Osteocyte (in vitro differentiated cells): ENCODE results near the gene NBEAL2. TPM values are rescaled to one million over a fixed set of nuclear protein-coding genes. Genes with fewer than 3 reads are reported as not detected.

Experiments used
- DNase-seq: peaks from one replicate; pipeline ENCODE4 v3.0.0; 2021; ENCODE audit warnings: mixed read lengths; ENCODE audit not compliant: unreplicated experiment; ENCODE audit errors: extremely low spot score
- H3K27ac Mint-ChIP-seq: one replicate; pipeline ENCODE4 v1.8.0; 2021; ENCODE audit warnings: mild to moderate bottlenecking, mixed read lengths; ENCODE audit not compliant: unreplicated experiment
- H3K27me3 Mint-ChIP-seq: one replicate; pipeline ENCODE4 v1.8.0; 2021; ENCODE audit warnings: mixed read lengths; ENCODE audit not compliant: unreplicated experiment
- H3K36me3 Mint-ChIP-seq: one replicate; pipeline ENCODE4 v1.8.0; 2021; ENCODE audit warnings: mixed read lengths; ENCODE audit not compliant: unreplicated experiment
- H3K4me1 Mint-ChIP-seq: one replicate; pipeline ENCODE4 v1.8.0; 2021; ENCODE audit warnings: mixed read lengths; ENCODE audit not compliant: unreplicated experiment
- H3K4me3 Mint-ChIP-seq: one replicate; pipeline ENCODE4 v1.8.0; 2021; ENCODE audit warnings: mild to moderate bottlenecking, moderate library complexity, mixed read lengths; ENCODE audit not compliant: unreplicated experiment
- H3K9me3 Mint-ChIP-seq: one replicate; pipeline ENCODE4 v1.8.0; 2021; ENCODE audit warnings: mixed read lengths; ENCODE audit not compliant: unreplicated experiment
- total RNA-seq: library from RNA; stranded (reverse); gene quantifications from 2 replicates; pipeline ENCODE4 v1.2.1, GENCODE V29; 2021
- TF ChIP-seq, protein P1 (sequence below): fragments of 200-600 bp; sonication (generic); IDR thresholded peaks from 2 replicates; pipeline ENCODE4 v1.5.0; 2021; ENCODE audit warnings: antibody characterized with exemption, mild to moderate bottlenecking, moderate library complexity

NBEAL2 gene
- total RNA-seq, 1 donor from 2014 or later = 21.8 TPM

DNA sequence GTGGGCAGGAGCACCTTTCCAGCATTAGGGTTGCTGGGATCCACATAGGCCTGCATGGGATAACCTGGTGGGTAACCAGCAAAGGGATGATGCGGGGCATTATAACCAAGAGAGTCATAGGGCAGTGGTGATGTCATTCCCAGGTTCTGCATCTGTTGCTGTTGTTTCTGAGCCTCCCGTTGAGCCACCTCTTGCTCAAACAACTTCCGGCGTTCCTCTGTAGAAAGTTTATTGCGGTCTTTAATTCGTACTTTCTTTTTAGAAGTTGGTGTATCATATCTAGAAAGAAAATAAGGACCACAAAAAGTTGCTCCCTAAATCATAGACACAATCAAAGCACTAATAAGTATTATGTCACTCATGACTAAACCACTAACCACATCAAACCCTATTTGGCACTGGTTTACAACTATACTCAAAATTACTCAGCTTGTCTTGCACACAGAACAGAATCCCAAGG lies 77.8 kb downstream of the NBEAL2 start:
- DNase-seq = no peak
- Mint-ChIP-seq H3K4me1 (peaks cover 2% of the 10 kb centered on the region), H3K27ac (no peak overlapping the region)

More for the DNA sequence above, 77.8 kb downstream of the NBEAL2 start:
- H3K36me3 Mint-ChIP-seq = peaks cover 40% of the 10 kb centered on the region
- H3K4me3 Mint-ChIP-seq = no peak overlapping the region
- TF ChIP-seq, protein P1, sequence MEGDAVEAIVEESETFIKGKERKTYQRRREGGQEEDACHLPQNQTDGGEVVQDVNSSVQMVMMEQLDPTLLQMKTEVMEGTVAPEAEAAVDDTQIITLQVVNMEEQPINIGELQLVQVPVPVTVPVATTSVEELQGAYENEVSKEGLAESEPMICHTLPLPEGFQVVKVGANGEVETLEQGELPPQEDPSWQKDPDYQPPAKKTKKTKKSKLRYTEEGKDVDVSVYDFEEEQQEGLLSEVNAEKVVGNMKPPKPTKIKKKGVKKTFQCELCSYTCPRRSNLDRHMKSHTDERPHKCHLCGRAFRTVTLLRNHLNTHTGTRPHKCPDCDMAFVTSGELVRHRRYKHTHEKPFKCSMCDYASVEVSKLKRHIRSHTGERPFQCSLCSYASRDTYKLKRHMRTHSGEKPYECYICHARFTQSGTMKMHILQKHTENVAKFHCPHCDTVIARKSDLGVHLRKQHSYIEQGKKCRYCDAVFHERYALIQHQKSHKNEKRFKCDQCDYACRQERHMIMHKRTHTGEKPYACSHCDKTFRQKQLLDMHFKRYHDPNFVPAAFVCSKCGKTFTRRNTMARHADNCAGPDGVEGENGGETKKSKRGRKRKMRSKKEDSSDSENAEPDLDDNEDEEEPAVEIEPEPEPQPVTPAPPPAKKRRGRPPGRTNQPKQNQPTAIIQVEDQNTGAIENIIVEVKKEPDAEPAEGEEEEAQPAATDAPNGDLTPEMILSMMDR = no peak
- no peaks in the 10 kb centered on the region for H3K9me3 Mint-ChIP-seq
- H3K27me3 Mint-ChIP-seq = no peaks in the 10 kb centered on the region

Other genes with a start within 250 kb of the NBEAL2 start
- gene MYL3, start 116.2 kb upstream of the NBEAL2 start, total RNA-seq = 1.6 and 3.0 TPM in 2 replicates
- 12.9 and 15.4 TPM in 2 replicates for gene PTH1R, start 101.9 kb upstream of the NBEAL2 start, total RNA-seq
- gene CCDC12, start 2.9 kb upstream of the NBEAL2 start, total RNA-seq = 34.5 and 37.4 TPM in 2 replicates
- gene SETD2, start 184.4 kb downstream of the NBEAL2 start, total RNA-seq = 45.0 and 47.1 TPM in 2 replicates